IPS DF 6.9 (cell line): Measurements from ENCODE around the gene CGNL1.

Experiments used
- DNase-seq: peaks from one replicate; pipeline ENCODE4 v3.0.0-alpha.2; 2013; ENCODE audit warnings: low read depth, low spot score
- H3K27ac ChIP-seq: one replicate; pipeline ENCODE4 v1.5.1; 2013; ENCODE audit warnings: low read length, control low read depth
- H3K27me3 ChIP-seq: 2 replicates; pipeline ENCODE4 v1.6.1; 2013; ENCODE audit warnings: mild to moderate bottlenecking, low read length; ENCODE audit not compliant: control insufficient read depth, insufficient read depth
- H3K36me3 ChIP-seq: 2 replicates; pipeline ENCODE4 v1.6.1; 2013; ENCODE audit warnings: low read length; ENCODE audit not compliant: control insufficient read depth, insufficient read depth
- H3K4me1 ChIP-seq: 2 replicates; pipeline ENCODE4 v1.6.1; 2013; ENCODE audit warnings: low read length; ENCODE audit not compliant: control insufficient read depth, insufficient read depth
- H3K4me3 ChIP-seq: 2 replicates; pipeline ENCODE4 v1.5.1; 2013; ENCODE audit warnings: mild to moderate bottlenecking, low read length
- H3K9me3 ChIP-seq: 2 replicates; pipeline ENCODE4 v1.6.1; 2013; ENCODE audit warnings: low read length, inconsistent platforms; ENCODE audit not compliant: control insufficient read depth, insufficient read depth
- WGBS: extraction: QIAGEN DNeasy Blood & Tissue Kit; methylation state at CpG from one replicate; pipeline ENCODE4 v1.1.7; 2013; ENCODE audit warnings: mixed read lengths, missing lambda C conversion rate; ENCODE audit not compliant: insufficient read length, insufficient coverage; 5-methylcytosine and 5-hydroxymethylcytosine counted together

The CGNL1 gene

DNA sequence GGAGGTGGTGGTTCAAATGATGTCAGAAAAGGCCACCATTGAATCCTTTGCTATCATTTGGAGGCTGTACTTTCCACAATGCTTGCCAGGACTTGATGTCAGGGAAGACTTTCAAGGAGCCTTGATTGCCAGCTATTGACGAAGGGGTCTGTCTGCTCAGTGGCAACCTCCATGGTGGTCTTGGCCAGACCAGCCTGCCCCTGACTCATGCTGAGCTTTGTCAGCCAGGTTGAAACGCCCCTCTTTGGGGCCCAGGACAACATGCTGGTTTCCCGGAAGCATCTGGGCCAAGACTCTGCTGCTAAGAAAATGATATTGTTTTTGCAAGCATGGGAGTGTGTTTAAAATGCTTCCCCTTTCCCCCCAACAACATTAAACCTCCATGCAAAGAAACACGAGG is 26.7 kb downstream of the CGNL1 start:
- no peak for DNase-seq
- no peaks in the 10 kb centered on the region for H3K9me3 ChIP-seq
- H3K4me1 ChIP-seq: peaks cover 4% of the 10 kb centered on the region
- H3K36me3 ChIP-seq: no peaks in the 10 kb centered on the region; the same call in 1 of the 2 replicates
- WGBS: no CpG with 5 or more reads among the region's 4 CpGs
- H3K27me3 ChIP-seq: no peaks in the 10 kb centered on the region
- H3K4me3 ChIP-seq: no peak overlapping the region
- H3K27ac ChIP-seq: no peak overlapping the region

DNA sequence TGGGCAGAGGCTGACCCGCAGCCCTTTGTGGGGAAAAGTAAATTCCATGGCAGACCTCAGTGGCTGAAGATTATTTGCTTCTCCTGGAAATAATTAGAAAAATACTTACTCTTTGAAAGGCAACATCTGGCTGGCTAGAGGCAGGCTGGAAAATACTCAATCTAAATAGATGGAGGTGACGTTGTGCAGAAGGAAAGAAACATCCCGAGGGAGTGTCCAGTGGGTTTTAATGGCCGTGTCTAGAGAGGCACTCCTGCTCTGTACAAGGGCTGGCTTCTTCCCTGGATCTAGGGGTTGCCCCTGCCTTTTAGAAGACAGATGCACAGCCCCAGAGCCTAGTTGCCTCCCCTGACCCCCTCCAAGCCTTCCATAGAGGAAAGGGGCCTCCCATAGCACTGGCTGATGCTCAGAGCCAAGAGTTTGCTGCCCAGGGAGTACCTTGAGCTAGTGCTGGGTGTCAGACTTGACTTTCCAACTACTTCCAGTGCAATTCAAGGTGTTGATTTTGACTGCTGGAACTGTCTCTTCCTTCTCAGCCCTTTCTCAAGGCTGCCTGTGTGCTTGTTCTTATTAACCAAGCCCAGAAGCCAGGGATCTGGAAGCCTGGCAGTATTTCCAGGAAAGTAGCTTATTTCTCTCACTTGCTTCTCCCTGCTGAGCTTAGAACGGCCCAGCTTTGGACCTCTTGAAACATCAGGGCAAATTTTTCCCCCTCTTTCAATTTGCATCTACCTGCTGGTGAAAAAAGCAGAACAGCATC is 27.4 kb downstream of the CGNL1 start:
- no peak for DNase-seq
- Histone ChIP-seq H3K4me1 (peaks cover 4% of the 10 kb centered on the region), H3K9me3 (no peaks in the 10 kb centered on the region), H3K27ac (no peak overlapping the region), H3K27me3 (no peaks in the 10 kb centered on the region), H3K4me3 (no peak overlapping the region), H3K36me3 (no peaks in the 10 kb centered on the region; the same call in 1 of the 2 replicates)
- no CpG with 5 or more reads among the region's 5 CpGs for whole genome bisulfite sequencing

DNA sequence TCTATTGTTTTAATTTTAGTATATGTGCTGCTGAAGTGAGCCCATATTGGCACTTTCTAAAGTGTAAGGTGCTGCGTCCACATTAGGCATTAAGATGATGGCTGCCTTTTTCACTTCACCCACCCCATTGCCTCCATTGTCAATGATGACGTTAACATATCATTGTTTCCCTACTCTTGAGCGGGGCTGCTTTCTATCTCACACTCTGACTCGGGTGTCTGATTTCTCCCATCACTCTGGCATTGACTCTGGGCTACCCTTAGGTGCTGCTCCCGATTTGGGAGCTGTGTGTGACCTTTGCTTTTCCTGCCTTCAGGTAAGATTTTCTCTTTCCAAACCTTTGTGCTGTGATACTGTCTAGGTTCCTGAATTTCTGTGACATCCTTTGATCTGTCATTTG is 28.8 kb downstream of the CGNL1 start:
- Histone ChIP-seq H3K9me3 (no peaks in the 10 kb centered on the region), H3K36me3 (no peaks in the 10 kb centered on the region; the same call in 1 of the 2 replicates), H3K27me3 (no peaks in the 10 kb centered on the region), H3K4me3 (no peak overlapping the region), H3K27ac (no peak overlapping the region), H3K4me1 (peaks cover 4% of the 10 kb centered on the region)
- WGBS: no CpG with 5 or more reads among the region's 5 CpGs
- no peak for DNase-seq

DNA sequence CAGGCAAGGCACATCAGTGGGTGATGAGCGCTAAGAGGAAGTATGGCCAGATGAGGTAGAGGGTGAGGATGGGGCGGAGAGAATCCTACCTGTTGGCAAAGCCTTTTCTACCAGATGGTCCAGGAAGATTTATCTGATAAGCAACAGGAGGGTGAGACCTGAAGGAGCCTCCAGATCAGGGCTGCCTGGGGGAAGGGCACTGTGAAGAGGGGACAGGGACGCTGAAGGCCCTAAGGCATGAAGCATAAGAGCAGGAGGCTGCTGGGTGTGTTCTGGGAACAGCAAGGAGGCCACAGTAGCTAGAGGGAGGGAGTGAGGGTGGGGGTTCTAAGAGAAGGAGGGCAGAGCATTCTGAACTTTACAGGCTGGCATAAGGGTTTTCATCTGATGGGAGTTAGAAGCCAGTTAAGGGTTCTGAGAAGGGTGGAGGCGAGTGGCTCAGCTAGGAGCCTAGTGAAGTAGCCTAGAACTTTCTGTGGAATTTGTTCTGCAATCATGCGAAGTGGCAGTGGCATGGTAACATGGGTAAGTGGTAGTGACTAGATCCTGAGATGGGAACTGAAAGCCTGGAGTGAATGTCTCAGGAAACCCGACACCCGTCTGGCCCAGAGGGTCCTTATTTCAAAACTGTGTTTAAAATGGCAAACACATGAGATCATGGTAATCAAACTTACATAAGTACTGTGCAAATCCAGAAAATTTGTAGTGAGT is 29.9 kb downstream of the CGNL1 start:
- Histone ChIP-seq H3K4me3 (no peak overlapping the region), H3K4me1 (peaks cover 4% of the 10 kb centered on the region), H3K36me3 (no peaks in the 10 kb centered on the region; the same call in 1 of the 2 replicates), H3K27me3 (no peaks in the 10 kb centered on the region), H3K27ac (no peak overlapping the region), H3K9me3 (no peaks in the 10 kb centered on the region)
- no peak for DNase-seq
- no CpG with 5 or more reads among the region's 7 CpGs for WGBS

DNA sequence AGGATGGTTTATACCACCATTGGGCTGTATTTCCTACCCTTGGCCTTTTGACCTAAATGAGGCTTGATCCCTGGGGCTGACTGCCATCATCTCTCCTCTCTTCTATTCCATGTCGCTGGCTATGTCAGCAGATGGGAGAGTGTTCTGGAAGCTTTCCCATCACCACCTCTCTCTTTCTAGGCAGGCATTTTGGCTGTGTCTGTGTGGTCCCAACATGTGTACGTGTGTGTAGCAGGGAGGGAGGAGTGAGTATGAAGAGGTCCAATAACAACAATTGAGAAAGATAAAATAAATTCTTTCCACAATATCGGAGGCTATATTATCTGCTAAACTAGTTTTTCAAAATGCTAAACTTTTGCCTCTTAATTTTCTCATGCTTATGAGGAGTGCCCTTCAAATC is 34.1 kb downstream of the CGNL1 start:
- Histone ChIP-seq H3K4me1 (peaks cover 2% of the 10 kb centered on the region), H3K36me3 (no peaks in the 10 kb centered on the region; the same call in 1 of the 2 replicates), H3K4me3 (no peak overlapping the region), H3K27me3 (no peaks in the 10 kb centered on the region), H3K27ac (no peak overlapping the region), H3K9me3 (no peaks in the 10 kb centered on the region)
- no CpG with 5 or more reads among the region's 3 CpGs for WGBS
- no peak for DNase-seq

DNA sequence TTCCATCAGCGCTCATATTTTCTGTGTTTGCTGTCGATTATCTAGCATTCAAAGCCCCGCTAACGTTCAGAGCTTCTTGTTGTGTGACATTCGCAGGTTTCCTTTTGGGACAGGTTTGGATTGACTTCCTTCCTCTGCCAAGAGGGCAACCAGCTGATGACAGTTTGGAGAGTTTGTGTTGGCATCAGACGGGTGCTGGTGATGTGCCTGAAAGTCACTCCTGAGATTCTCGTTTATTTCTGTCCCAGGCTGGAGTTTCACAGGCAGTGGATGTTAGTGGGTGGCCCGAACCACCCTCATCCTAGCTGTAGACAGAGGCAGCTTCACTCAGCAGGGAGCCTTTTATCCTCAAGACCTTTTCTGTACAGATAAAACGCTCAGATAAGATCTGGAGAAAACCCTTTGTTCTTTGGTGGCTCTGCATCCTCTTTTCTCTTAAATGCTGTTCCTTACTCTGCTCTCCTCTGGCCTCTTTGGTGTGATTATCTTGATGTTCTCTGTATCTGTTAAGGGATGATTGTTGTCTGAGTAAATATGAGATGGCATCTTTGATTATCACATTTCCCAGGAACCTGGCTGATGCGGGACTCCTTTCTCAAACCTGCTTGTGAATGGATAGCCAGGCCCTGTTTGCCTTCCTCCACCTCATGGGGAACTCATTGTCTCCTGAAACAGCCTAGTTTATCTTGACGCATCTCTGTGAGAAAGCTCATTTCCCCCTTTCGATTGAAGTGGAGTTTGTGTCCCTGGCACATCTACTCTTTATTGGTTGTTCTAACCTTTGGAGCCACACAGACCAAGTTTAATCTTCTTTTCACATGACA is 35.9 kb downstream of the CGNL1 start:
- WGBS: no CpG with 5 or more reads among the region's 12 CpGs
- H3K36me3 ChIP-seq: no peaks in the 10 kb centered on the region

DNA sequence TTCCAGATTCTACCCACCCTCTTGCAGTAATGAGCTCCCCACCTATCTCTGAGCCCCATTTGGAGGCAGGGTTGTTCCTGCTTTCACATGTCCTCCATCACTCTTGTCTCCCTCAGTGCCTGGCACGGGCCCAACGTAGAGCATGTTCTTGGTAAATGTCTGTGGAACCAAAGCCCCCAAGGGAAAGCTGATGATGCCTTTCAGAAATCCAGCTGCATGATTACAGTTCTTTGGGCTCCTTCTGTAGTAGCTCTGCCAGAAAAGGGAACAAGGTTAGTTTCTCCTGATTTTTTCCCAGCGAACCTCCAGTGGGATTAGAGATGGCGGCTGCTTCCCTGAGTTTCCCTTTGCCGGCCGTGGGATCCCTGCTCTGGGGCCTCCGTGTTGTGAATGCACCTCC is 39.3 kb downstream of the CGNL1 start:
- H3K27me3 ChIP-seq: no peaks in the 10 kb centered on the region
- no peaks in the 10 kb centered on the region for H3K9me3 ChIP-seq
- DNase-seq: no peak
- no peaks in the 10 kb centered on the region for H3K4me1 ChIP-seq
- no CpG with 5 or more reads among the region's 7 CpGs for WGBS
- no peaks in the 10 kb centered on the region for H3K36me3 ChIP-seq
- H3K27ac ChIP-seq: no peak overlapping the region
- H3K4me3 ChIP-seq: no peak overlapping the region

More for the DNA sequence above, 35.9 kb downstream of the CGNL1 start:
- no peak for DNase-seq
- Histone ChIP-seq H3K27ac (no peak overlapping the region), H3K4me1 (no peaks in the 10 kb centered on the region), H3K27me3 (no peaks in the 10 kb centered on the region), H3K4me3 (no peak overlapping the region), H3K9me3 (no peaks in the 10 kb centered on the region)

DNA sequence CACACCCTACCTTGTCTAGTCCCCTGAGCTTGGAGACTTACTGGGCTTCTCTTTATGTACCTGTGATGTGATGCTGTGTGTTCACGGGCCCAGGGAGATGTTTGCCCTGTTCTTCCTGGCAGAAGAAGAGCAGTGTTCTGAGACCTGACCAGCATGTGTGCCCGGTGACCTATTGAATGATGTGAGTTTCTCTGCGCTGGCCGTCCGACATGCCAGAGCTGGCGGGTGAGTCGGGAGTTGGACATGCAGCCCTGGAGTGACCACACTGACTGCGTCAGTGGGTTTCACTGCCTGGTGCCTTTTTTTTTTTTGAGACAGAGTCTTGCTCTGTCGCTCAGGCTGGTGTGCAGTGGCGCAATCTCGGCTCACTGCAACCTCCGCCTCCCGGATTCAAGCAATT is 42.3 kb downstream of the CGNL1 start:
- Histone ChIP-seq H3K9me3 (no peaks in the 10 kb centered on the region), H3K4me3 (no peak overlapping the region), H3K36me3 (no peaks in the 10 kb centered on the region), H3K27ac (no peak overlapping the region), H3K4me1 (no peaks in the 10 kb centered on the region), H3K27me3 (no peaks in the 10 kb centered on the region; the same call in 1 of the 2 replicates)
- WGBS: no CpG with 5 or more reads among the region's 13 CpGs
- DNase-seq: no peak

DNA sequence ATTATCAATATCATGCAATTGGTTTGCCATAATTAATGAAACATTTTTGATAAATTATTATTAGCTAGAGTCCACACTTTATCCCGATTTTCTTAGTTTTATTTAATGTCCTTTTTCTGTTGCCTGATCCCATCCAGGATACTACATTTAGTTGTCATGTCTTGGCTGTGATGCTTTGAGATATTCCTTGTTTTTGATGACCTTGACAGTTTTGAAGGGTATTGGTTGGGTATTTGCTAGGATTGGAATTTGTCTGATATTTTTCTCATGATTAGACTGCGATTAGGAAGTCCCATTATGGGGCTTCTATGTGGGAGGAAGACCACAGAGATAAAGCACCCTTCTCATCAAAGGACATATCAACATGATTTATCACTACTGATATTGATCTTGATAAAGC is 43.0 kb downstream of the CGNL1 start:
- Histone ChIP-seq H3K27me3 (no peaks in the 10 kb centered on the region; the same call in 1 of the 2 replicates), H3K36me3 (no peaks in the 10 kb centered on the region), H3K4me3 (no peak overlapping the region), H3K27ac (no peak overlapping the region), H3K4me1 (no peaks in the 10 kb centered on the region), H3K9me3 (no peaks in the 10 kb centered on the region)
- DNase-seq: no peak
- WGBS: no CpG with 5 or more reads among the region's 2 CpGs

DNA sequence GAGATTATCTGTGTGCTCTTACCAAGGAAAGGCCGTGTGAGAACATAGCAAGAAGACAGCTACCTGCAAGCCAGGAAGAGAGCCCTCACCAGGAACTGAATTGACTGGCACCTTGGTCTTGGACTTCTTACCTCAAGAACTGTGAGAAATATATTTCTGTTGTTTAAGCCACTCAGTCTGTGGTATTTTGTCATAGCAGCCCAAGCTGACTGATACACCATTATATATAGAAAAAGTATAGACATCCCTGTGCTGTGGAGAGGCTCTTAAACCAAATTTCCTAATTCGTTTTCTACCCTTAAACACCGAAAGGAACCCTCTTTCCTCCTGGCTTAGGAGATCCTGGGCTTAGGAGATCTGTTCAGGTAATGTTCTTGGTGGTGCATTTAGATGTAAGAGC is 44.8 kb downstream of the CGNL1 start:
- DNase-seq: no peak
- no peak overlapping the region for H3K27ac ChIP-seq
- H3K4me1 ChIP-seq: no peaks in the 10 kb centered on the region
- WGBS: no CpG with 5 or more reads among the region's 3 CpGs
- no peaks in the 10 kb centered on the region for H3K9me3 ChIP-seq
- no peak overlapping the region for H3K4me3 ChIP-seq
- no peaks in the 10 kb centered on the region; the same call in 1 of the 2 replicates for H3K27me3 ChIP-seq
- no peaks in the 10 kb centered on the region for H3K36me3 ChIP-seq
